ENCODE measurements around the gene HS6ST3.

DNA sequence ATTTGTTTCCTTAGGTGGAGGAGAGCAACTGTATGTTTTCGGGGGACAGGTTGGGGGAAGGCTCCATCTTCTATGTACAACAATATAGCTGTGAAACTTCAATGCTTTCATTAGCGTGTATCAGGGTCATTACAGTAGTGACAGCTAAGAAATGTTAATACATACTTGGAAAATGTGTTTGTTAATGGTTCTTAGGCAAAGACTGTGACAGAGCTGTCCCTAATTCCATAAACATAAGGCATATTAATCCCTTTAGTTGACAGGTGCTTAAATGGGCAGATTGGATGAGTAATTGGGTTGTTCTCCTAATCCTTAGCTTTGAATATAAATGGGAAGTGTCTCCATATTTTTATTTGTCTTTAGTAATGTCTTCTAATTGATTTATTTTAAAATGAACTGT, 313.7 kb downstream of the HS6ST3 start:
- TF ChIP-seq EZH2 (IDR thresholded peaks at IDR 0.05): no peak
- TF ChIP-seq POLR2AphosphoS5 (IDR thresholded peaks at IDR 0.05; ENCODE audit: borderline replicate concordance, low read depth, low read length): no peak
- no peak for TF ChIP-seq FOXP2 (optimal IDR thresholded peaks at IDR 0.05; ENCODE audit: control extremely low read depth, extremely low read length, insufficient read depth)
